Activated CD4-positive, alpha-beta memory T cell treated with anti-CD3 and anti-CD28 coated beads, Interleukin-2, amount 10 ng/mL, durations not matched to agents 7 days and 5 days (primary cell): Measurements from ENCODE around the gene PNMA5. TPM values are rescaled to one million over a fixed set of nuclear protein-coding genes. Genes with fewer than 3 reads are reported as not detected.
"Not testable (repeated sequence)": the region's sequence is repeated elsewhere in the genome, so short reads cannot be mapped to it uniquely, and the experiment has no call there.

ENCODE experiments used
- CTCF ChIA-PET: fragments of 350-600 bp; sonication (Branson Sonifier 250); formaldehyde crosslinking; loops from one replicate; lab custom pipeline; 2021; ENCODE audit warnings: antibody characterized with exemption, inconsistent platforms; lab: Charles Lee
- POLR2A ChIA-PET: fragments of 350-600 bp; sonication (Branson Sonifier 250); formaldehyde crosslinking; loops from one replicate; lab custom pipeline; 2021; ENCODE audit warnings: antibody characterized with exemption; lab: Charles Lee
- DNase-seq: peaks from one replicate; pipeline ENCODE4 v3.0.0-alpha.2; 2020
- H3K27ac Mint-ChIP-seq: one replicate; pipeline ENCODE4 v1.8.0; 2021; ENCODE audit warnings: mild to moderate bottlenecking, mixed read lengths
- H3K27me3 Mint-ChIP-seq: one replicate; pipeline ENCODE4 v1.8.0; 2021; ENCODE audit warnings: mixed read lengths
- H3K36me3 Mint-ChIP-seq: one replicate; pipeline ENCODE4 v1.8.0; 2021; ENCODE audit warnings: low read depth, mixed read lengths
- H3K4me1 Mint-ChIP-seq: one replicate; pipeline ENCODE4 v1.8.0; 2021; ENCODE audit warnings: mixed read lengths
- H3K4me3 Mint-ChIP-seq: one replicate; pipeline ENCODE4 v1.8.0; 2021; ENCODE audit warnings: mild to moderate bottlenecking, mixed read lengths
- H3K9me3 Mint-ChIP-seq: one replicate; pipeline ENCODE4 v1.8.0; 2021; ENCODE audit warnings: mixed read lengths
- total RNA-seq, 2 experiments: library from RNA; stranded (reverse); gene quantifications; one replicate each; pipeline ENCODE4 v1.2.3, GENCODE V29; 2021

The PNMA5 gene
- total RNA-seq, result under 1 TPM; 0.23 to 0.33 TPM

DNA sequence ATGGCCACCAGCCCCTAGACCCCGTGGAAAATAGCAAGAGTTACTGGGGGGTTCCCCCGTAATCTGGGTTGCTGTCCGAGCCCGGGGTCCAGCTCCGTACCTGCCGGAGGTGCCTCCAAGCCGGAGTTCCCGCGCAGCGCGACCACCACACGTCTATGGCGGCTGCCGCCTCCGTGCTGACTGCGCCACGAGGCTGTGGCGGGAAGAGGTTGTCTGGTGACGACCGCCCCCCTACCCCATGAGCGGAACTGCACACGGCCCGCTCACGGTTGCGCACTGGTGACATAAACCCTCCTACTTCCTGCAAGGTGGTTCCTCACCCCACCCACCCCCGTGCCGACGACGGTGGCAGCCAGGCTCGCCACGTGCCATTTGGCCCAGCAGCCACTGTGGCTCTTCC, at the start of gene PNMA5:
Gene PNMA5 (minus strand): TSS at position 184 of the 400 bp plus-strand sequence. CDS start 2,518 bp downstream, outside the sequence.
- no peaks in the 10 kb centered on the region for H3K9me3 Mint-ChIP-seq

DNA sequence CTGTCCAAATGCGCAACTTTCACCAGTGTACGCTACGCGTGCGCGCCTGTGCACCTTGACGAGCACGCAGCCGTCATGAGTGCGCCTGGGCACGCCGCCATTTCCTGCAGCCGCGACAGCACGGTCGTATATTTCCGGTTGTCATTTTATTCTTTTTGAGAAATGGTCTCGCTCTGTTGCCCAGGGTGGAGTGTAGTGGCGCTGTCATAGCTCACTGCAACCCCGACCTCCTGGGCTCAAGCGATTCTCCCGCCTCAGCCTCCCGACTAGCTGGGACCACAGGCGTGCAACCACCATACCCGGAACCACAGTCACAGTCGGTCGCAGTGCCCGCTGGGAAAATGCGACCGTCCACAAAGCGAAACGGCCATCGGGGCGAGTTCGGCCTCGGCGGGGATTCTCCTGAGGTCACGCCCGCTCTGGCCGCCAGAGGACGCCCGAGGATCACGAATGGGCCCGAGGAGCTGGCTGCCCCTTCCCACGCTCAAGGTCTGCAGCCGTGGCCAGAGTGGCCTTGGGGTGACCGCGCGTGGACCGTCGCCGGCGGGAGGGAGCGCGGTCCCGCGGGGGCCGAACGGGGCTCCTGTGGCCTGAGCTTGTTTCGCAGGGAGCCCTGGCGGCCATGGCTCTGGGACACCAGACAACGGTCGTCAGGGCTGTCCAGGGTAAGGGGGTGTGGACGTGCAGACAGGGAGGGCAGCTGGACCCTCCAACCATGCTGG, 38.6 kb upstream of the PNMA5 start:
- H3K9me3 Mint-ChIP-seq, result no peaks in the 10 kb centered on the region
- CTCF ChIA-PET, result interaction anchor here (1.0 to 2.5 kb wide), 14 partner anchors 19 to 636 kb away, joined by 3 to 13 read pairs (median 4); partner anchors contain the start of gene HAUS7
- peak overlapping the region; percentile 81 for H3K4me3 Mint-ChIP-seq
- H3K36me3 Mint-ChIP-seq, result no peaks in the 10 kb centered on the region
- H3K4me1 Mint-ChIP-seq, result peaks cover 24% of the 10 kb centered on the region
- DNase-seq, result peak; percentile 74
- H3K27ac Mint-ChIP-seq, result peak overlapping the region; percentile 91
- POLR2A ChIA-PET, result interaction anchor here (1.1 to 2.4 kb wide), 2 partner anchors 43 to 92 kb away, joined by 4 to 7 read pairs; no protein-coding TSS in a partner anchor
- no peaks in the 10 kb centered on the region for H3K27me3 Mint-ChIP-seq

More for the DNA sequence above, at the start of gene PNMA5:
- ChIA-PET CTCF (no interaction called here), POLR2A (no interaction called here)
- H3K27ac Mint-ChIP-seq, result no peak within 1 kb of the TSS
- peaks cover 42% of the 10 kb centered on the region for H3K4me1 Mint-ChIP-seq
- no peak for DNase-seq
- no peaks in the 10 kb centered on the region for H3K27me3 Mint-ChIP-seq
- no peak within 1 kb of the TSS for H3K4me3 Mint-ChIP-seq
- no peaks in the 10 kb centered on the region for H3K36me3 Mint-ChIP-seq

DNA sequence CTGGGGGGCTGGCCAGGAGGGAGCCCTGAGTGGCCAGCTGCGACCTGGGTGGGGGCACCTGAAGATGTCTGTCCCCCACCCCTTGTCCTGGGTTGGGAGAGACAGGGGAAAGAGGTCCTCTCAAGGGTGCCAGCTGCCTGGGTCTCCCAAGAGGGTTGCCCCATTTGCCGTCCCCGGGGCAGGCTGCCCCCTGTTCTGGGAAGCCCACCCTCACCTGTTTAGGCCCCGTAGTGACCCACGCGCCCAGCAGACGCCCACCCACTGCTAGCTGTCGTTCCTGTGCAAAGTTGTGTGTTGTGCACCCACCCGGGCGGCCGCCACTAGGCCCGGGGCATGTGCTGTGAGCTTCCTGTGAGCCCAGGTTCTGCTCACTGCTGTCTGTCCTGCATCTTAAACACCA, 36.9 kb upstream of the PNMA5 start:
- no peaks in the 10 kb centered on the region for H3K36me3 Mint-ChIP-seq
- ChIA-PET CTCF (interaction anchor here (1.2 to 2.5 kb wide), 2 partner anchors 89 to 579 kb away, joined by 3 to 12 read pairs; no protein-coding TSS in a partner anchor), POLR2A (interaction anchor here (2.4 kb wide), 1 partner anchor 41 kb away, joined by 7 read pairs; no protein-coding TSS in a partner anchor)
- H3K9me3 Mint-ChIP-seq, result no peaks in the 10 kb centered on the region
- no peak overlapping the region for H3K27ac Mint-ChIP-seq
- no peak overlapping the region for H3K4me3 Mint-ChIP-seq
- H3K4me1 Mint-ChIP-seq, result peaks cover 24% of the 10 kb centered on the region
- DNase-seq, result no peak
- no peaks in the 10 kb centered on the region for H3K27me3 Mint-ChIP-seq

DNA sequence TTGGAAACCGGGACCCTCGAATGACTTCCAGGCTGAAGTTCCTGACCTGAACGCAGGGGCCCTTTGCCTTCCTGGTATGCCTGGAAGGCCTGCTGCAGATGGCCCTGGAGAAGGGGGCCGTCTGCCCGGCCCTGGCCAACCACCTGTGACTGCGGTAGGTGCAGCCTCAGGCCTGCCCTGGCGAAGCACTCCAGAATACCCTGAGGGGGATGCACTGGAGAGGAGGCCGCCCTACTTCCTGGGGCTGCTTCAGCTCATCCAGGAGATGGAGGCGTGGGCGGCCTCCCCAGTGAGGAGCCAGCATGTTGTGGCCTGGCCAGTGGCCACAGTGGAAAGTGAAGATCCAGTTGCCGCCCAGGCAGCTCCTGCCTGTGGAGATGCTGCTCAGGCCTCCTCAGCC, 36.0 kb upstream of the PNMA5 start:
- Mint-ChIP-seq H3K4me3 (no peak overlapping the region), H3K4me1 (peaks cover 24% of the 10 kb centered on the region), H3K36me3 (no peaks in the 10 kb centered on the region), H3K9me3 (no peaks in the 10 kb centered on the region), H3K27ac (no peak overlapping the region), H3K27me3 (no peaks in the 10 kb centered on the region)
- DNase-seq, result no peak
- CTCF ChIA-PET, result no interaction called here
- POLR2A ChIA-PET, result no interaction called here

DNA sequence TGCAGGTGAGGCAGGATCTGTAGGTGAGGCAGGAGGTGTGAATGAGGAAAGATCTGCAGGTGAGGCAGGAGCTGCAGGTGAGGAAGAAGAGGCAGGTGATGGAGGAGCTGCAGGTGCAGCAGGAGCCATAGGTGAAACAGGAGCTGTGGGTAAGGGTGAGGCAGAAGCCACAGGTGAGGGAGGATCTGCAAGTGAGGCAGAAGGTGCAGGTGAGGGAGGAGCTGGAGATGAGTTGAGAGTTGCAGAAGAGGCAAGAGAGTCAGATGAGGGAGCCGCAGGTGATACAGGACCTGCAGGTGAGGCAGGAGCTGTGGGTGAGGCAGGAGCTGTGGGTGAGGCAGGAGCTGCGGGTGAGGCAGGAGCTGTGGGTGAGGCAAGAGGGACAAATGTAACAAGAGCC, 35.2 kb upstream of the PNMA5 start:
- Mint-ChIP-seq H3K4me3 (no peak overlapping the region), H3K4me1 (peaks cover 20% of the 10 kb centered on the region), H3K27ac (no peak overlapping the region), H3K9me3 (no peaks in the 10 kb centered on the region), H3K27me3 (no peaks in the 10 kb centered on the region), H3K36me3 (no peaks in the 10 kb centered on the region)
- POLR2A ChIA-PET, result no interaction called here
- no peak for DNase-seq
- CTCF ChIA-PET, result no interaction called here

DNA sequence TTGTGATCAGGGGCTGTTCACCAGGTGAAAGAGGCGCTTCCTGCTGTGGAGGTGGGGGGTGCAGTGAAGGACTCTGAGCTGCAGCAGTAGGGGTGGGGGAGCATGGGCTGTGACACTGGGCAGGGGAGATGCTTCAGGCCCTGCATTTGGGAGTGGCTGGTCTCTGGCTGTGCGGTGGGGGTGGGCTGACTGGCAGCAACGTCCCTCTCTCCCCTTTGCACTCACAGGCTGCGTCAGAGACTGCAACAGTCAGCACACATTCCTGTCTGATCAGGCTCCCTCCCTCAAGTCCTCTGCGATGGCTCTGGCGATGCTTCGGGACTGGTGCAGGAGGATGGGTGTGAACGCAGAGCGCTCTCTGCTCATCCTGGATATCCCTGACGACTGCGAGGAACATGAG, 34.6 kb upstream of the PNMA5 start:
- H3K36me3 Mint-ChIP-seq, H3K4me3 Mint-ChIP-seq, CTCF ChIA-PET, H3K27ac Mint-ChIP-seq, POLR2A ChIA-PET, H3K27me3 Mint-ChIP-seq, DNase-seq, H3K9me3 Mint-ChIP-seq: not testable (repeated sequence)
- H3K4me1 Mint-ChIP-seq, result peaks cover 14% of the 10 kb centered on the region

DNA sequence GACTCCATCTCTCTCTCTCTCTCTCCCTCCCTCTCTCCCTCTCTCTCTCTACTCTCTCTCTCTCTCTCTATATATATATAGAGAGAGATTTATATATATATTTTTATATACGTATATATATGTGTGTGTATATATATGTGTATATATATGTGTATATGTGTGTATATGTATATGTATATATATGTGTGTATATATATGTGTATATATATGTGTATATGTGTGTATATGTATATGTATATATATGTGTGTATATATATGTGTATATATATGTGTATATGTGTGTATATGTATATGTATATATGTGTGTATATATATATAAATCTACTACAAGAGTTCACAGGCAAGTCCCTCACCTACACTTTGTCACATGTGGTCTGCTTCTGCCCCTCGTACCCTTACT, 32.6 kb upstream of the PNMA5 start:
- H3K36me3 Mint-ChIP-seq, H3K27me3 Mint-ChIP-seq, H3K27ac Mint-ChIP-seq, DNase-seq, H3K9me3 Mint-ChIP-seq, H3K4me1 Mint-ChIP-seq, H3K4me3 Mint-ChIP-seq, POLR2A ChIA-PET, CTCF ChIA-PET: not testable (repeated sequence)

DNA sequence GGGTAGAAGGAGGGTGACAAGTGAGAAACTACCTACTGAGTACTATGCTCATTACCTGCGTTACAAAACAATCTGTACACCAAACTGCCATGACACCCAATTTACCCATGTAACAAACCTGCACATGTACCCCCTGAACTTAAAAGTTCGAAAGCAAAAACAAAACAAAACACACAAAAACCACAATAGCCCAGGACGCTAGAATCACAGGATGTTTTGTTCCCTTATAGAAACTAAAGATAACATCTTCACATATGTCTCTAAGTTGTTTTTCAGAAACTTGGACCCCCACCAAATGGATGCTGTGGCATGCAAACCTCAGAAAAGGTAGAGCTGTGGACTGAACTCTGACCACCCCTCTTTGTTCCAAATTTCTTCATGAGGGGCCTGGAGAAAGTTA, 25.2 kb upstream of the PNMA5 start:
- ChIA-PET POLR2A (no interaction called here), CTCF (no interaction called here)
- no peak for DNase-seq
- Mint-ChIP-seq H3K9me3 (no peaks in the 10 kb centered on the region), H3K36me3 (peaks cover 2% of the 10 kb centered on the region), H3K27ac (peak overlapping the region; percentile 86), H3K27me3 (peaks cover 11% of the 10 kb centered on the region), H3K4me1 (peaks cover 17% of the 10 kb centered on the region), H3K4me3 (peak overlapping the region; percentile 27)

DNA sequence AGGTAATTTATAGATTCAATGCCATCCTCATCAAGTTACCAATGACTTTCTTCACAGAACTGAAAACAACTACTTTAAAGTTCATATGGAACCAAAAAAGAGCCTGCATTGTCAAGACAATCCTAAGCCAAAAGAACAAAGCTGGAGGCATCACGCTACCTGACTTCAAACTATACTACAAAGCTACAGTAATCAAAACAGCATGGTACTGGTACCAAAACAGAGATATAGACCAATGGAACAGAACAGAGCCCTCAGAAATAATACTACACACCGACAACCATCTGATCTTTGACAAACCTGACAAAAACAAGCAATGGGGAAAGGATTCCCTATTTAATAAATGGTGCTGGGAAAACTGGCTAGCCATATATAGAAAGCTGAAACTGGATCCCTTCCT, 23.3 kb upstream of the PNMA5 start:
- CTCF ChIA-PET, H3K27ac Mint-ChIP-seq, POLR2A ChIA-PET, H3K36me3 Mint-ChIP-seq, H3K9me3 Mint-ChIP-seq, DNase-seq, H3K4me3 Mint-ChIP-seq: not testable (repeated sequence)
- H3K27me3 Mint-ChIP-seq, result peaks cover 14% of the 10 kb centered on the region
- H3K4me1 Mint-ChIP-seq, result peaks cover 17% of the 10 kb centered on the region

DNA sequence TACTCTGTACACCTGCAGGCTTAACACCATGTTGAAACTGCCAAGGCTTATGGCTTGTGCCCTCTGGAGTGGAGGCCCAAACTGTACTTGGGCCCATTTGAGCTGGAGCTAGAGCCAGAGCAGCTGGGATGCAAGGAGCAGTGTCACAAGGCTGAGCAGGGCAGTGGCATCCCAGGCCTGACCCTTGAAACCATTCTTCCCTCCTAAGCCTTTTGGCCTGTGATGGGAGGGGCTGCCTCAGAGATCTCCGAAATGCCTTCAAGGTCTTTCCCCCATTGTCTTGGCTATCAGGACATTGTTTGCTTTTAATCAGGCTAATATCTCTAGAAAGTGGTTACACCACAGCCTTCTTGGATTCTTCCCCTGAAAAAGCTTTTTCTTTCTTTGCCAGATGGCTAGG, 10.9 kb upstream of the PNMA5 start:
- H3K4me1 Mint-ChIP-seq, result no peaks in the 10 kb centered on the region
- no peak overlapping the region for H3K4me3 Mint-ChIP-seq
- H3K27me3 Mint-ChIP-seq, result peaks cover 19% of the 10 kb centered on the region
- no peak for DNase-seq
- no peak overlapping the region for H3K27ac Mint-ChIP-seq
- no peaks in the 10 kb centered on the region for H3K9me3 Mint-ChIP-seq
- ChIA-PET POLR2A (no interaction called here), CTCF (no interaction called here)
- no peaks in the 10 kb centered on the region for H3K36me3 Mint-ChIP-seq

DNA sequence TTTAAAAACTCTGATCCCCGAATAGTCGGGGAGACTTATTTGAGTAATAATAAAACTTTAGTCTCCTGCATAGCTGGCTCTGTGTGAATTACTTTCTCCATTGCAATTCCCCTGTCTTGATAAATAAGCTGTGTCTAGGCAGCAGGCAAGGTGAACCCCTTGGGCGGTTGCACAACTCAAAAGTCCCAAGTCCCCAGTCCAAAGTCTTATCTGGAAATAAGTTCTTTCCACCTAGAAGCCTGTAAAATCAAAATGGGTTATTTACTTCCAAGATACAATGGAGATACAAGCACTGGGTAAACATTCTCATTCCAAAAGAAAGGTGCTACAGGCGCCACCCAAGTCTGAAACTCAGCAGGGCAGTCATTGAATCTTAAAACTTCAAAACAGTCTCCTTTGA, 10.1 kb upstream of the PNMA5 start:
- no peak overlapping the region for H3K27ac Mint-ChIP-seq
- H3K27me3 Mint-ChIP-seq, result peaks cover 16% of the 10 kb centered on the region
- H3K4me3 Mint-ChIP-seq, result no peak overlapping the region
- CTCF ChIA-PET, result no interaction called here
- POLR2A ChIA-PET, result no interaction called here
- H3K4me1 Mint-ChIP-seq, result no peaks in the 10 kb centered on the region
- no peaks in the 10 kb centered on the region for H3K36me3 Mint-ChIP-seq
- no peak for DNase-seq
- H3K9me3 Mint-ChIP-seq, result no peaks in the 10 kb centered on the region

DNA sequence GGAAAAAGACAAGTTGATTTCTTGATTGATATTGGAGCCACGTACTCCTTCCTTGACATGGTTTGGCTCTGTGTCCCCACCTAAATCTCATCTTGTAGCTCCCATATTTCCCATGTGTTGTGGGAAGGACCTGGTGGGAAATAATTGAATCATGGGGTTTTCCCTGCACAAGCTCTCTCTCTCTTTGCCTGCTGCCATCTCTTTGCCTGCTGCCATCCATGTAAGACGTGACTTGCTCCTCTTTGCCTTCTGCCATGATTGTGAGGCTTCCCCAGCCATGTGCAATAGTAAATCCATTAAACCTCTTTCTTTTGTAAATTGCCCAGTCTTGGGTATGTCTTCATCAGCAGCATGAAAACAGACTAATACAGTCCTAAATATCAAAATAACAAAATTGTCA, 8.3 kb upstream of the PNMA5 start:
- DNase-seq, H3K36me3 Mint-ChIP-seq, H3K9me3 Mint-ChIP-seq, H3K4me3 Mint-ChIP-seq, H3K27ac Mint-ChIP-seq, H3K4me1 Mint-ChIP-seq, H3K27me3 Mint-ChIP-seq, CTCF ChIA-PET, POLR2A ChIA-PET: not testable (repeated sequence)

DNA sequence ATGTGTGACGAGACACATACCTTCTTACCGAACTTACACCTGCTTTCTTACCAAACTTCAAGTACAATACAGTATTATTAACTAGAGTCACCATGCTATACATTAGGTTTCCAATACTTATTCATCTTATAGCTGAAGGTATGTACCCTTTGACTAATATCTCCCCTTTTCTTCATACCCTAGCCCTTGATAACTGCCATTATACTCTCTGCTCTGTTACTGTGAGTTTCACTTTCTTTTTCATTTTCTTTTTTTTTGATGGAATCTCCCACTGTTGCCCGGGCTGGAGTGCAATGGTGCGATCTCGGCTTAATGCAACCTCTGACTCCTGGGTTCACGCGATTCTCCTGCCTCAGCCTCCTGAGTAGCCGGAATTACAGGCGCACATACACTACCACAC, 3.4 kb upstream of the PNMA5 start:
- Mint-ChIP-seq H3K36me3 (no peaks in the 10 kb centered on the region), H3K27ac (no peak overlapping the region), H3K4me3 (no peak overlapping the region)

DNA sequence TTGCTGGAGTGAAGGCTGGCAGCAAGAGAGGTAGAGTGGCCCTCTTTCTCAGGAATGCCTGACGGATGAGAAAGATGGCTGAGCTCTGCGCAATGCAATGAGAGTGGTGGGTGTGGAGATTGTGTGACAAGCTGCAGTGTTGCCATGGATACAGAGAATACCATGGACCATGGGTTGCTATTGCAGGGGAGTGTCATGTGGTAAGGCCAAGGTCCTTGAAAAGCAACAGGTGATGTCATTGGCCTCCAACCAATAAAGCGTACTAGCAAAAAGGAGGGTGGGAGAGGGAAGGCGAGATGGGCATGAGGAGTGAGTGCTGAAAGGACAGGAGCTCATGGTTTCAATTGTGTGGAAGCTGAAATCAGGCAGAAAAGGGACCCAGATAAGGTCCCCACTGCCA, 1.8 kb downstream of the PNMA5 start:
- no peaks in the 10 kb centered on the region for H3K27me3 Mint-ChIP-seq
- POLR2A ChIA-PET, result no interaction called here
- no peak overlapping the region for H3K4me3 Mint-ChIP-seq
- H3K9me3 Mint-ChIP-seq, result no peaks in the 10 kb centered on the region
- peaks cover 43% of the 10 kb centered on the region for H3K4me1 Mint-ChIP-seq
- no peak overlapping the region for H3K27ac Mint-ChIP-seq
- CTCF ChIA-PET, result no interaction called here
- H3K36me3 Mint-ChIP-seq, result no peaks in the 10 kb centered on the region
- DNase-seq, result no peak

More for the DNA sequence above, 3.4 kb upstream of the PNMA5 start:
- H3K27me3 Mint-ChIP-seq, result peaks cover 2% of the 10 kb centered on the region
- DNase-seq, result no peak
- ChIA-PET POLR2A (no interaction called here), CTCF (no interaction called here)
- peaks cover 9% of the 10 kb centered on the region for H3K4me1 Mint-ChIP-seq
- no peaks in the 10 kb centered on the region for H3K9me3 Mint-ChIP-seq
